Measurements from ENCODE around the gene TRIP10.
"Not testable (repeated sequence)": the region's sequence is repeated elsewhere in the genome, so short reads cannot be mapped to it uniquely, and the experiment has no call there.

TRIP10 gene

DNA sequence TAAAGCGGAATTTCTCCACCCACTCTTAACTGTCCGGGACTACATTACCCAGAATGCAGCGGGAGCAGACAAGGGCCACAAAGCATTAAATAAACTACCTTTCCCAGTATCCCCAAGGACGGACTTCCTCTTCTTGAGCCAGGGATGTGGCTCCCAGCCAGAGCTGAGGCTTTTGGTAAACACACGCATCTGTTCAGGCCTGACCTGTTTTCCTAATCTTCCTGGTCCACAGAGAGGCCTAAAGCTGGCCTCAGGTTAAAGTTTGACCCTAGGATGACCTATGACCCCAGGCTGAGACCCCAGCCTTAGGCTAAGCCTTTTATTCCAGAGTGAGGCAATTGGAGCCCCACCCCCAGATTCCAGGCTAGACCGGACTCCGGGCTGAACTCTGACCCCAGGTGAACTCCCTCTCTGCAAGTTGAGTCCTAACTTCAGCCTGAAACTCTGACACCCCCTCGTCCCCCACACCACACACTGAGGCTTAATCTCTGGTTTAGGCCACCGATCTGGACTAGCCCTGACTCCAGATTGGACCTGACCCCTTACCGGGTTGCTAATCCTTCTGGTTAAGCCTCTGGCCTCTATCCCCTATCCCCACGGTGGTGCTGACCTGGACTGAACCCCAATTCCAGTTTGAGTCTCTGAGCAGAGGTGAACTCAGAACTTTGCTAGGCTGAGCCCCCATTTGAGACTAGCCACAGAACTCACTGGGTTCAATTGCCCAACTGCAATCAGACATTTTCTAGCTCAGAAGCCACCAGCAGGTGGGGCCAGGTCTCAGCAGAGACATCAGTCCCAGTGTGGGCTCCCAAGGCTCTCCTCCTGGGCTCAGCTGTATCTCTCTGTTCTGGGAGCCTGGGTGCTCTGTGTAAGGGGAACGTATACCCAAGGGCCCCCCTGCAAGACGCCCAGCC is 1.4 kb upstream of the TRIP10 start:
- DNase-seq (ENCODE audit: low spot score) = peak; percentile 79
- Mint-ChIP-seq H3K36me3 (ENCODE audit: low read depth) (peaks cover 14% of the 10 kb centered on the region), H3K4me1 (ENCODE audit: low read depth) (peaks cover 29% of the 10 kb centered on the region), H3K27ac (peak overlapping the region; percentile 99), H3K27me3 (ENCODE audit: low read depth) (no peaks in the 10 kb centered on the region), H3K9me3 (no peaks in the 10 kb centered on the region), H3K4me3 (peak overlapping the region; percentile 98)

DNA sequence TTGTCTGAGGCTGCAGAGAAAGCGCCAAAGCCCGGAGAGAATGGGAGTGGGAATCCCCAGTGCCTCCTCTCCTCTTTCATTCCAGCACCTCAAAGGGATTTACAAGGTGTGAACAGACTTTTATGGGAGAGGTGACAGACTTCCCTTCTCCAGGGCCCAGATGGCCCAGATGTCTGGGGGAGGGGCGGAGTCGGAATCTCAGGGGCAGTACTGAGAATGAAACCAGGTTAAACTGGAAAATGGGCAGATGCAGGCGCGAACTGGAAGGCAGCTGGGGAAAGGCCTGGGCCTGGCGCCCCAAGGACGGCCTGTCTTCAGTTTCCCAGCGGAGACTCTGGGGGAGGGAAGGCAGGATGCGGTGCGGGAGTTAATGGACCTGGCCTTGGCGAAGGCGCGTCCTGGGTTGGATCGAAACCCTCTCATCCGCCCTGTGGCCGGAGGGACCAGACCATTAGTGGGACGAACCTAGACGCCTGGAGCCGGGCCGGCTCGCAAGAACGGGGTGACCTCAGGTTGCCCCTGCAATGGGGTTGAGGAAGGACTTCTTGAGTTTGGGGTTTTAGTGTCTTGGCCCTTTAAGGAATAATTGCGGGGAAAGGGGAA is 592 bp upstream of the TRIP10 start:
- H3K27me3 Mint-ChIP-seq (ENCODE audit: low read depth) = no peaks in the 10 kb centered on the region
- H3K4me3 Mint-ChIP-seq = peak overlapping the region; percentile 98
- H3K9me3 Mint-ChIP-seq = no peaks in the 10 kb centered on the region
- DNase-seq (ENCODE audit: low spot score) = no peak
- peak overlapping the region; percentile 99 for H3K27ac Mint-ChIP-seq
- peaks cover 29% of the 10 kb centered on the region for H3K4me1 Mint-ChIP-seq (ENCODE audit: low read depth)
- peaks cover 20% of the 10 kb centered on the region for H3K36me3 Mint-ChIP-seq (ENCODE audit: low read depth)

DNA sequence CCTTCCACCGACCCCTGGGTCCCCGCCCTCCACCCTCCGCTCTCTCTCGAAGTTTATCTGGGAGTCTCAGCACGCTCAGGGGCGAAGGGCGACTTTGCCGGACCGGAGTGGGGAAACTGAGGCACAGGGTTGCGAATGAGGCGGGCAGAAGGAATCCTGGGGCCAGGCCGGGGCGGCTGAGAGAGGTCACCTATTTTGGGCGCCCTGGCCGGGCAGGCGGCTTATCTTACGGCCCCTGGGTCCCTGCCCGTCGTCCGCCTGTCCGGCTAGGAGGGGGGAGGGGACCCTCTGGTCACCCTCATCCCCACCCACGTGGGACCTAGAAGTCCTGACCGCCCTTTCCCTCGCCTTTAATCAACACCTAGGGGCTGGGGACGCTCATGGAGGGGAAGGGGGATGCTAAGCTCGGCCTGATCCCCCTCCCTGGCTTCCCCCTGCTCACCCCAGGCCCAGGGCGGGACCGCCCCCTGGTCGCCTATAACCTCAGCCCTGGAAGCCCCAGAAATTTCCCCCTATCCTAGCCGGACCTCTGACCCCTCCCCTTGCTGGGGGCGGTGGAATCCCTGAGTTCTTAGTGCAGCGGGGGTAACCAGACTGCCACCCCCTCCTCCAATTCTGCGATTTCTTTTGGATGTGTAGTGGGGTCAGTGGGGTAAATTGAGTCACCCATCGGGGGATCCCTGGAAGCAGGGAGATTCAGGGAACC is 556 bp downstream of the TRIP10 start:
- Mint-ChIP-seq H3K36me3 (ENCODE audit: low read depth) (peaks cover 24% of the 10 kb centered on the region), H3K27ac (no peak overlapping the region), H3K4me1 (ENCODE audit: low read depth) (peaks cover 29% of the 10 kb centered on the region), H3K27me3 (ENCODE audit: low read depth) (no peaks in the 10 kb centered on the region), H3K4me3 (peak overlapping the region; percentile 84), H3K9me3 (no peaks in the 10 kb centered on the region)
- DNase-seq (ENCODE audit: low spot score) = peak; percentile 32

DNA sequence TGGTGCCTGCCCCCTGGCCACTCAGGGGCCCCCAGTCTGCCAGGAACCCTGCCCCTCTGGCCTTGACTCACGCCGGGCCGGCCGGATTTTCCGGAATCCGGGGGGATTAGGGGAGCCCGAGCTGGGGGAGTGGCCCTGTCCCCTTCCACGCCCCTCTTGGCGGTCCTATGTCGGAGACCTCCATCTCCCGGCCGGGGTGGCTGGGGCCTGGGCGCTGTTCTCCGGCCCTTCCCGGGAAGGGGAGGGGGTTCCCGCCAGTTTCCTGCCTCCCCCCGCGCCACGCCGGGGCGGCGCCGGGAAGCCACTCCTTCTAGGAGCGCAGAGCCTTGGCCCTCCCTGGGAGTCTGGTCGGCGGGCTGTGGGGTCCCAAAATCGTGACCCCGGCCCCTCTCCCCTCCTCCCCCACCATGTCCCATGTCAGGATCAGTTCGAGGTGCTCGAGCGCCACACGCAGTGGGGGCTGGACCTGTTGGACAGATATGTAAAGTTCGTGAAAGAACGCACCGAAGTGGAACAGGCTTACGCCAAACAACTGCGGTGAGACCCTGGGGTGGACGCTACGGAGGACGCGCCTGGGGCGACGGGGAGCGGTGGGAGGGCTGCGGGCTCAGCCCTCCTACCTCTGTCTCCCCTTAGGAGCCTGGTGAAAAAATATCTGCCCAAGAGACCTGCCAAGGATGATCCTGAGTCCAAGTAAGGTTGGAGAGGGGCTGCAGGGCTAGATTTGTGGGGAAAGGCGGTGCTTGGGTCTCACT is 1.3 kb downstream of the TRIP10 start:
- H3K4me3 Mint-ChIP-seq = peak overlapping the region; percentile 84
- no peak for DNase-seq (ENCODE audit: low spot score)
- no peak overlapping the region for H3K27ac Mint-ChIP-seq
- H3K36me3 Mint-ChIP-seq (ENCODE audit: low read depth) = peaks cover 23% of the 10 kb centered on the region
- H3K27me3 Mint-ChIP-seq (ENCODE audit: low read depth) = no peaks in the 10 kb centered on the region
- H3K9me3 Mint-ChIP-seq = no peaks in the 10 kb centered on the region
- peaks cover 28% of the 10 kb centered on the region for H3K4me1 Mint-ChIP-seq (ENCODE audit: low read depth)

DNA sequence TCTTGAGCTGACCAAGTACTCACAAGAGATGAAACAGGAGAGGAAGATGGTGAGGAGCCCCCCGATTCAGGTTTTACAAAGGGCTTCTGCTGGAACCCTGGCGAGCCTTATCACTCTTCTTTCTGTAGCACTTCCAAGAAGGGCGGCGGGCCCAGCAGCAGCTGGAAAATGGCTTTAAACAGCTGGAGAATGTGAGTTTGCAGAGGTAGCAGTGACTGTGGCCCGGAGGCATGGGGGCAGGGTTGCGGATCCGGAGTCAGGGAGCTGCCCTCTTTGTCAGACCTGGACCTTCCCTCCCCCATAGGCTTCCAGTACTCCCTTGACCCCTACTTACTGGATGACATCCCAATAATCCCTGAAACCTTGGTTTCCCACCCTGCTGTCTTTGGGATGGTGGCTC is 3.6 kb downstream of the TRIP10 start:
- H3K4me3 Mint-ChIP-seq = no peak overlapping the region
- H3K9me3 Mint-ChIP-seq = no peaks in the 10 kb centered on the region
- peaks cover 16% of the 10 kb centered on the region for H3K4me1 Mint-ChIP-seq (ENCODE audit: low read depth)
- DNase-seq (ENCODE audit: low spot score) = no peak
- peaks cover 28% of the 10 kb centered on the region for H3K36me3 Mint-ChIP-seq (ENCODE audit: low read depth)
- no peak overlapping the region for H3K27ac Mint-ChIP-seq
- H3K27me3 Mint-ChIP-seq (ENCODE audit: low read depth) = no peaks in the 10 kb centered on the region

DNA sequence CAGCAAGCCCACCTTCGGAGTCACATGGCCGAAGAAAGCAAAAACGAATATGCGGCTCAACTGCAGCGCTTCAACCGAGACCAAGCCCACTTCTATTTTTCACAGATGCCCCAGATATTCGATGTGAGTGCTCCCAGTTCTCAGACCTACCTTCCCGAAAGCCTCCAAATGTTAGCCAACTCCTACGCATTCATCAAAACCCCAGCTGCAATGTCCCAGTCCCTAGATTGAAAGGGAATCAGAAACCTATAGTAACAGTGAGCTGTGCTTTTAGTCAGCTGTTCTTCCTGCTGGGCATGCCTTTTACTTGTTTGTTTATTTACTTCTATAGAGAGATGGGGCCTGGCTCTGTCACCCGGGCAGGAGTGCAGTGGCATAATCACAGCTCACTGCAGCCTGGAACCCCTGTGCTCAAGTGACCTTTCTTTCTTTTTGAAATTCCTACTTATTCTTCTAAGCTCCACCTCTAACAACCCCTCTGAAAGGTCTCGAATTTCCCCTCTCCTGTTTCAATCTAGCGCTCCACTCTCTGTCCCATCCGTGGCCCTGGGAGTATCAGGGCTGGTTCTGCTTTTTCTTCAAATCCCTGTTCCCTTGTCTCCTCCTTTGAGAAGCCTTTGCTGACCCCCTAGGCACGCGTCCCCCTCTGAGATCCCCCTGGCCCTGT is 4.4 kb downstream of the TRIP10 start:
- H3K27ac Mint-ChIP-seq = peak overlapping the region; percentile 47
- peaks cover 29% of the 10 kb centered on the region for H3K36me3 Mint-ChIP-seq (ENCODE audit: low read depth)
- no peak for DNase-seq (ENCODE audit: low spot score)
- H3K4me1 Mint-ChIP-seq (ENCODE audit: low read depth) = peaks cover 8% of the 10 kb centered on the region
- H3K27me3 Mint-ChIP-seq (ENCODE audit: low read depth) = no peaks in the 10 kb centered on the region
- H3K9me3 Mint-ChIP-seq = no peaks in the 10 kb centered on the region
- no peak overlapping the region for H3K4me3 Mint-ChIP-seq

DNA sequence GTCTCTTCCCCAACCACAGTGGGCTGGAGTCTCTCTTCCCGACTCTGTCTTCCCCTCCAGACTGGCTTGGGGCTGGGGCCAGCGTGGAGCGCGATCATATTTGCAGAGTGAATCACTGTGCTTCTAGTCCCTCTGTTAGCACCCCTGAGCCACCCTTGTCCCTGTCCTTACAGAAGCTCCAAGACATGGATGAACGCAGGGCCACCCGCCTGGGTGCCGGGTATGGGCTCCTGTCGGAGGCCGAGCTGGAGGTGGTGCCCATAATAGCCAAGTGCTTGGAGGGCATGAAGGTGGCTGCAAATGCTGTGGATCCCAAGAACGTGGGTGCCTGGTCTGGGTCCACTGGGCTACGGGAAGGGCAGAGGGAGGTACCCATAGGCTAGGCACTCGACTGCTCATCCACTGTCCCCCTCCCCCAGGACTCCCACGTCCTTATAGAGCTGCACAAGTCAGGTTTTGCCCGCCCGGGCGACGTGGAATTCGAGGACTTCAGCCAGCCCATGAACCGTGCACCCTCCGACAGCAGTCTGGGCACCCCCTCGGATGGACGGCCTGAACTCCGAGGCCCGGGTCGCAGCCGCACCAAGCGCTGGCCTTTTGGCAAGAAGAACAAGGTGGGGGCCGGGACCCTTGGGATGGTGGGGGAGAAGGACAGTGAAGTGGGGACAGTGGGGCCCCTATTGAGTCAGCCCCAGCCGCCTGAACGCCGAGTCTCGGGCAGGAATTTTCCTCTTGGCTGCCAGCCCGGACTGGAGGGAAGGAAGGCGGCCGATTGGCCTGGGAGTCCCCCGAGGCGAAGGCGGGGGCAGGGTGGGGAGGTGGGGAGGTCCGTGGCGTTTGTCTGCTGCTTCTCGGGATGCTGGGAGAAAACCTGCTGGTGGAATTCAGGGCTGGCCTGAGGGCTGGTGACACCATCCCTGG is 5.2 kb downstream of the TRIP10 start:
- H3K36me3 Mint-ChIP-seq (ENCODE audit: low read depth) = peaks cover 34% of the 10 kb centered on the region
- H3K27me3 Mint-ChIP-seq (ENCODE audit: low read depth) = no peaks in the 10 kb centered on the region
- no peak overlapping the region for H3K4me3 Mint-ChIP-seq
- no peak for DNase-seq (ENCODE audit: low spot score)
- peaks cover 3% of the 10 kb centered on the region for H3K4me1 Mint-ChIP-seq (ENCODE audit: low read depth)
- no peaks in the 10 kb centered on the region for H3K9me3 Mint-ChIP-seq
- peak overlapping the region; percentile 47 for H3K27ac Mint-ChIP-seq

DNA sequence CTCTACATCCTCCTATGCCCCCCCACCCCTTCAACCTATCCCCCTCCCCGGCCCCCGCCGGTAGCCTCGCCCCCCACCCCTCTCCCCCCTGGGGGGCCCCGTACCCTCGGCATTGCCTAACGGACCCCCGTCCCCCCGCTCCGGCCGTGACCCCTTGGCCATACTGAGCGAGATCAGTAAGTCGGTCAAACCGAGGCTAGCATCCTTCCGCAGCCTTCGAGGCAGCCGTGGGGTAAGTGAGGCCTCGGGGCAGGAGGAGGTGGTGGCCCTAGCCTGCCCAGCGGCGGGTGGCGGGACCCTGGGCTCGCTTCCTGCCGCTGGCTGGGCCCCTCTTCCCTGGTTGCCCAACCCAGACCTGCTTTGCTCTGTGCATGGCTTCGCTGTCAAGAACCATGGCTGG is 6.5 kb downstream of the TRIP10 start:
- Mint-ChIP-seq H3K4me3 (no peak overlapping the region), H3K27ac (no peak overlapping the region), H3K9me3 (no peaks in the 10 kb centered on the region), H3K4me1 (ENCODE audit: low read depth) (peaks cover 2% of the 10 kb centered on the region), H3K27me3 (ENCODE audit: low read depth) (no peaks in the 10 kb centered on the region), H3K36me3 (ENCODE audit: low read depth) (peaks cover 37% of the 10 kb centered on the region)
- DNase-seq (ENCODE audit: low spot score) = no peak

DNA sequence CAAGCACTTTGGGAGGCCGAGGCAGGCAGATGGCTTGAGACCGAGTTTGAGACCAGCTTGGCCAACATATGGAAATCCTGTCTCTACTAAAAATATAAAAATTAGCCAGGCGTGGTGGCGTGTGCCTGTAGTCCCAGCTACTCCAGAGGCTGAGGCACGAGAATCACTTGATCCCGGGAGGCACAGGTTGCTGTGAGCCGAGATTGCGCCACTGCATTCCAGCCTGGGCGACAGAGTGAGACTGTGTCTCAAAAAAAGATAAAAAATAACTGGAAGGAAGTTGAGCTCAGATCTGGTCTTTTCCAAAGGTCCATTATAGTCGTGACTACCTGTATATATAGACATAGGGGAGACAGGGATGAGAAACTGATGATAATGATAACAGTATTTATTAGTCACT is 9.1 kb downstream of the TRIP10 start:
- peaks cover 38% of the 10 kb centered on the region for H3K36me3 Mint-ChIP-seq (ENCODE audit: low read depth)
- H3K27ac Mint-ChIP-seq; H3K4me1 Mint-ChIP-seq (ENCODE audit: low read depth); DNase-seq (ENCODE audit: low spot score); H3K4me3 Mint-ChIP-seq; H3K9me3 Mint-ChIP-seq; H3K27me3 Mint-ChIP-seq (ENCODE audit: low read depth): not testable (repeated sequence)

DNA sequence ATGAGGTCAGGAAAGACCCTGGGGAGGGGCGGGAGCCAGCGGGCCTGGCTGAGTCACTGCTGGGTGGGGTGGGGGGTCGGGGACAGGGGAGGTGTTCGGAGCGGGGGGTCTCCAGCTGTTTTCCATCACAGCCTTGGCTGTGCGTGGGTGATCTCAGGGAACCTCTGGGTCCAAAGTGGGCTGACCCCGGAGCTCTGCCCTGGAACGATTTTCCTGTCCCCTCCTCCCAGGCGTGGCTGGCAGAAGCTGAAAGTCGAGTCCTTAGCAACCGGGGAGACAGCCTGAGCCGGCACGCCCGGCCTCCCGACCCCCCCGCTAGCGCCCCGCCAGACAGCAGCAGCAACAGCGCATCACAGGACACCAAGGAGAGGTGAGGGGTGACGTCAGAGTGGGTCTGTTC is 10.6 kb downstream of the TRIP10 start:
- Mint-ChIP-seq H3K4me1 (ENCODE audit: low read depth) (peaks cover 8% of the 10 kb centered on the region), H3K9me3 (no peaks in the 10 kb centered on the region), H3K27me3 (ENCODE audit: low read depth) (no peaks in the 10 kb centered on the region), H3K36me3 (ENCODE audit: low read depth) (peaks cover 36% of the 10 kb centered on the region), H3K27ac (peak overlapping the region; percentile 49), H3K4me3 (no peak overlapping the region)
- no peak for DNase-seq (ENCODE audit: low spot score)

DNA sequence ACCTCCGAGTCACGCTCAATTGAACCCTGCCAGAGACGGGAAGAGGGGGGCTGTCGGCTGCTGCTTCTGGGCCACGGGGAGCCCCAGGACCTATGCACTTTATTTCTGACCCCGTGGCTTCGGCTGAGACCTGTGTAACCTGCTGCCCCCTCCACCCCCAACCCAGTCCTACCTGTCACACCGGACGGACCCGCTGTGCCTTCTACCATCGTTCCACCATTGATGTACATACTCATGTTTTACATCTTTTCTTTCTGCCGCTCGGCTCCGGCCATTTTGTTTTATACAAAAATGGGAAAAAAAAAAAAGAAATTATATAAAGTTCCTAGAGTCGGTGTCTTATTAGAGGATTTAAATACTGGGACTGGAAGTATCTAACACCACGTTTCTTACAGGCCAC is 11.7 kb downstream of the TRIP10 start:
- Mint-ChIP-seq H3K9me3 (no peaks in the 10 kb centered on the region), H3K27me3 (ENCODE audit: low read depth) (no peaks in the 10 kb centered on the region), H3K4me1 (ENCODE audit: low read depth) (peaks cover 8% of the 10 kb centered on the region), H3K4me3 (no peak overlapping the region), H3K27ac (no peak overlapping the region), H3K36me3 (ENCODE audit: low read depth) (peaks cover 35% of the 10 kb centered on the region)
- no peak for DNase-seq (ENCODE audit: low spot score)

DNA sequence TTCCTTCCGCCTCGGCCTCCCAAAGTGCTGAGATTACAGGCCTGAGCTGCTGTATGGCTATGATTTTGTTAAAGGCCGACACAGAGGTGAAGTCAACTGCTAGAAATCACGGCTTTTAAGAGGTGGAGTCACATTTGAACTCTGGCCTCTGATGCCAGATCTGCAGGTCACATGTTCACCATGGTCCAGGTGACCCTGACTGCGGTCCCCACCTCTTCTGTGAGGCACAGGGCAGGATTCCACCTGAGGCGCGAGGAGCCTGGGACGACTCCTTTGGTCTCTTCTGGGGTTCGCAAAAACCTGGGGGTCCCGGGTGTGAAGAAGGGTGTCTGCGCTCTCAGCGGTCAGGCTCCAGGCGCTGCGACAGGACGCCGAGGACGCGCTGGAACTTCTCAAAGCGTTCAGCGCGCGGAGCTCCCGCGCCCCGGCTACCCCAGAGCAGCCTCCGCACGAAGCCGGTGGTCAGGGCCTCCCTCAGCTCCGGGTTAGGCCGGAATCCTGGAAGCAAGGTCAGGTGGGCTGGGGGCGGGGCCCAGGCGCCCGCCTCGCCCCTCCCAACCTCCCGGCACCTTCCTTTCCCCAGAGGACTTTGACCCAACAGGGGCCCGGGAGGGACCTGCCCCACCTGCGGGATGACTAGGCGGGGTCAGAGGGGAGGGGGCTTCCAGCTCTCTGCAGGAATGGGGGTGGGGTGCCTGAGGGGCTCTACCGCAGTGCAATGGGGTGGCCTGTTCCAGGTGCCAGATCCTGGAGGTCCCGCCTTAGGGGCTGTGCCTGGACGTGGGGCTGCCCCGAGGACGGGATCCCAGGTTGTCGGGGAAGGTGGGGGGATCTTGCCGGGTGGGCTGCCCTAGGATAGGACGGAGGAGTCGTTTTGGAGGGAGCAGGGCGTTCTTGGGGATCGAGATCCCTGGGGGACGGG is 13.0 kb downstream of the TRIP10 start:
- Mint-ChIP-seq H3K4me3 (peak overlapping the region; percentile 87), H3K27me3 (ENCODE audit: low read depth) (no peaks in the 10 kb centered on the region), H3K9me3 (no peaks in the 10 kb centered on the region), H3K36me3 (ENCODE audit: low read depth) (peaks cover 28% of the 10 kb centered on the region), H3K4me1 (ENCODE audit: low read depth) (peaks cover 11% of the 10 kb centered on the region), H3K27ac (peak overlapping the region; percentile 60)
- DNase-seq (ENCODE audit: low spot score) = no peak
